IMR-90 (cell line): ENCODE results near the gene PERM1. TPM values are rescaled to one million over a fixed set of nuclear protein-coding genes. Genes with fewer than 3 reads are reported as not detected.

Experiments used
- ATAC-seq: fragments of 200-7000 bp; cut with Tn5 transposase; 2 replicates; pipeline ENCODE4 v1.9.1; 2020; ENCODE audit warnings: low read depth, mild to moderate bottlenecking, moderate library complexity
- BruUV-seq: library from RNA; stranded (reverse); fragments of 400-500 nt; replicated peaks from 2 replicates; lab custom pipeline; 2021; lab: Mats Ljungman, UMichigan
- CTCF ChIA-PET: fragments of 300-600 bp; formaldehyde crosslinking; extraction: SDS; loops from one replicate; lab custom pipeline; 2021; ENCODE audit warnings: antibody characterized with exemption; lab: Yijun Ruan, JAX
- POLR2A ChIA-PET: fragments of 300-600 bp; sonication (Branson Sonifier 250); formaldehyde crosslinking; loops from one replicate; lab custom pipeline; 2022; ENCODE audit warnings: antibody characterized with exemption; ENCODE audit not compliant: unreplicated experiment; lab: Charles Lee
- DNase-seq: peaks from one replicate; pipeline ENCODE4 v3.0.0; 2013
- H2AFZ ChIP-seq: replicated peaks from 2 replicates; pipeline ENCODE3; 2013; ENCODE audit warnings: low read length, mild to moderate bottlenecking; ENCODE audit not compliant: poor library complexity
- H2AK5ac ChIP-seq: 2 replicates; pipeline ENCODE4 v1.6.1; 2013; ENCODE audit warnings: low read depth, low read length, inconsistent platforms
- H2AK9ac ChIP-seq: replicated peaks from 2 replicates; pipeline ENCODE3; 2013; ENCODE audit warnings: mild to moderate bottlenecking, low read depth, low read length, moderate library complexity; ENCODE audit not compliant: poor library complexity
- H2BK120ac ChIP-seq: 2 replicates; pipeline ENCODE4 v1.6.1; 2013; ENCODE audit warnings: low read depth, low read length, inconsistent platforms
- H2BK15ac ChIP-seq: 3 replicates; pipeline ENCODE4 v1.6.1; 2013; ENCODE audit warnings: low read depth, low read length, inconsistent platforms
- H2BK20ac ChIP-seq: 2 replicates; pipeline ENCODE4 v1.6.1; 2013; ENCODE audit warnings: low read depth, mild to moderate bottlenecking, inconsistent platforms, low read length, moderate library complexity
- H2BK5ac ChIP-seq: 2 replicates; pipeline ENCODE4 v1.6.1; 2013; ENCODE audit warnings: mild to moderate bottlenecking, low read depth, low read length, inconsistent platforms; ENCODE audit not compliant: poor library complexity, severe bottlenecking
- H3K14ac ChIP-seq: replicated peaks from 2 replicates; pipeline ENCODE4 v1.6.1; 2013; ENCODE audit warnings: low read depth, low read length, inconsistent platforms
- H3K18ac ChIP-seq: 2 replicates; pipeline ENCODE4 v1.6.1; 2013; ENCODE audit warnings: low read depth, low read length, control low read depth
- H3K23ac ChIP-seq: 2 replicates; pipeline ENCODE4 v1.6.1; 2013; ENCODE audit warnings: low read depth, low read length, inconsistent platforms
- H3K27ac ChIP-seq: 2 replicates; pipeline ENCODE4 v1.5.1; 2013; ENCODE audit warnings: mild to moderate bottlenecking, control low read depth, low read length; ENCODE audit not compliant: insufficient read depth
- H3K27me3 ChIP-seq: 2 replicates; pipeline ENCODE4 v1.6.1; 2013; ENCODE audit warnings: low read length; ENCODE audit not compliant: control insufficient read depth, insufficient read depth
- H3K36me3 ChIP-seq: 2 replicates; pipeline ENCODE4 v1.6.1; 2013; ENCODE audit warnings: low read length, mixed read lengths; ENCODE audit not compliant: control insufficient read depth, insufficient read depth
- H3K4ac ChIP-seq: 2 replicates; pipeline ENCODE4 v1.6.1; 2013; ENCODE audit warnings: low read depth, low read length, inconsistent platforms
- H3K4me1 ChIP-seq: 2 replicates; pipeline ENCODE4 v1.6.1; 2013; ENCODE audit warnings: low read length, mixed read lengths; ENCODE audit not compliant: control insufficient read depth, insufficient read depth
- H3K4me2 ChIP-seq: 2 replicates; pipeline ENCODE4 v1.6.1; 2013; ENCODE audit warnings: low read depth, mild to moderate bottlenecking, control low read depth, low read length, moderate library complexity
- H3K4me3 ChIP-seq: 2 replicates; pipeline ENCODE4 v1.5.1; 2013; ENCODE audit warnings: low read depth, mild to moderate bottlenecking, control low read depth, low read length, moderate library complexity; ENCODE audit not compliant: insufficient read depth
- H3K56ac ChIP-seq: 2 replicates; pipeline ENCODE4 v1.6.1; 2013; ENCODE audit warnings: low read length, inconsistent platforms; ENCODE audit not compliant: insufficient read depth; ENCODE audit errors: extremely low read depth
- H3K79me1 ChIP-seq, 2 experiments: 2 replicates each; pipeline ENCODE4 v1.6.1; 2013; ENCODE audit warnings: low read length in 2 of 2, inconsistent platforms in 1 of 2, low read depth in 1 of 2
- H3K9ac ChIP-seq: 2 replicates; pipeline ENCODE4 v1.6.1; 2013; ENCODE audit warnings: low read depth, low read length, control low read depth
- H3K9me1 ChIP-seq: 2 replicates; pipeline ENCODE4 v1.6.1; 2013; ENCODE audit warnings: low read length, inconsistent platforms; ENCODE audit not compliant: insufficient read depth
- H3K9me3 ChIP-seq: 2 replicates; pipeline ENCODE4 v1.6.1; 2013; ENCODE audit warnings: low read length; ENCODE audit not compliant: control insufficient read depth, insufficient read depth
- H4K20me1 ChIP-seq: 2 replicates; pipeline ENCODE4 v1.6.1; 2013; ENCODE audit warnings: low read length, inconsistent platforms; ENCODE audit not compliant: insufficient read depth
- H4K5ac ChIP-seq: 2 replicates; pipeline ENCODE4 v1.6.1; 2013; ENCODE audit warnings: mild to moderate bottlenecking, low read depth, low read length, control low read depth
- H4K8ac ChIP-seq, 2 experiments: 2 replicates each; pipeline ENCODE4 v1.6.1; 2013; ENCODE audit warnings: low read depth in 2 of 2, low read length in 2 of 2, control low read depth in 1 of 2, inconsistent platforms in 1 of 2
- H4K91ac ChIP-seq: 2 replicates; pipeline ENCODE4 v1.6.1; 2013; ENCODE audit warnings: low read depth, low read length, inconsistent platforms; ENCODE audit not compliant: insufficient read depth
- BHLHE40 ChIP-seq: fragments of 150-350 bp; IDR thresholded peaks from 2 replicates; pipeline ENCODE4 v1.6.1; 2016; ENCODE audit warnings: mild to moderate bottlenecking, low read depth, low read length
- CEBPB ChIP-seq: IDR thresholded peaks from 2 replicates; pipeline ENCODE4 v1.6.1; 2012; ENCODE audit warnings: low read depth, low read length, improper control_type of control experiment
- CHD1 ChIP-seq: IDR thresholded peaks from 2 replicates; pipeline ENCODE4 v1.6.1; 2012; ENCODE audit warnings: low read depth, low read length, improper control_type of control experiment
- CTCF ChIP-seq: conservative IDR thresholded peaks from 2 replicates; pipeline ENCODE4 v1.5.1; 2012; ENCODE audit warnings: mild to moderate bottlenecking, low read depth, low read length, improper control_type of control experiment
- ELK1 ChIP-seq: fragments of 150-350 bp; IDR thresholded peaks from 2 replicates; pipeline ENCODE4 v1.6.1; 2016; ENCODE audit warnings: low read depth, mild to moderate bottlenecking, low read length, moderate library complexity, borderline replicate concordance
- FOS ChIP-seq: fragments of 150-350 bp; IDR thresholded peaks from 2 replicates; pipeline ENCODE4 v1.6.1; 2016; ENCODE audit warnings: low read depth, low read length
- MAFK ChIP-seq: IDR thresholded peaks from 2 replicates; pipeline ENCODE4 v1.6.1; 2012; ENCODE audit warnings: low read depth, low read length, improper control_type of control experiment
- MAZ ChIP-seq: IDR thresholded peaks from 2 replicates; pipeline ENCODE4 v1.6.1; 2012; ENCODE audit warnings: low read depth, mild to moderate bottlenecking, low read length, improper control_type of control experiment, moderate library complexity, borderline replicate concordance
- MXI1 ChIP-seq: IDR thresholded peaks from 2 replicates; pipeline ENCODE4 v1.6.1; 2012; ENCODE audit warnings: low read depth, mild to moderate bottlenecking, low read length, moderate library complexity, borderline replicate concordance
- NFE2L2 ChIP-seq: fragments of 150-350 bp; IDR thresholded peaks from 2 replicates; pipeline ENCODE4 v1.6.1; 2016; ENCODE audit warnings: low read depth, mild to moderate bottlenecking, low read length
- POLR2A ChIP-seq: IDR thresholded peaks from 2 replicates; pipeline ENCODE4 v1.6.1; 2012; ENCODE audit warnings: mild to moderate bottlenecking, low read depth, low read length
- RAD21 ChIP-seq: IDR thresholded peaks from 2 replicates; pipeline ENCODE4 v1.6.1; 2012; ENCODE audit warnings: low read length, improper control_type of control experiment
- RCOR1 ChIP-seq: IDR thresholded peaks from 2 replicates; pipeline ENCODE4 v1.6.1; 2012; ENCODE audit warnings: mild to moderate bottlenecking, low read length, improper control_type of control experiment; ENCODE audit not compliant: insufficient replicate concordance
- RFX5 ChIP-seq: IDR thresholded peaks from 2 replicates; pipeline ENCODE4 v1.8.0; 2012; ENCODE audit warnings: low read depth, mild to moderate bottlenecking, low read length, moderate library complexity
- SMC3 ChIP-seq: fragments of 150-350 bp; IDR thresholded peaks from 2 replicates; pipeline ENCODE4 v1.6.1; 2016; ENCODE audit warnings: low read depth, mild to moderate bottlenecking, antibody characterized with exemption, low read length, moderate library complexity
- USF2 ChIP-seq: fragments of 150-350 bp; IDR thresholded peaks from 2 replicates; pipeline ENCODE4 v1.6.1; 2017; ENCODE audit warnings: mild to moderate bottlenecking, antibody characterized with exemption, low read length, low read depth
- WGBS, 2 experiments: methylation state at CpG; one replicate each; pipeline versions ENCODE4 v1.1.5 to v1.1.7; 2013; ENCODE audit warnings: missing lambda C conversion rate in 2 of 2; ENCODE audit not compliant: insufficient read length in 1 of 2; ENCODE audit errors: extremely low coverage in 2 of 2; 5-methylcytosine and 5-hydroxymethylcytosine counted together
- dilution Hi-C: fragments of 300-500 bp; cut with HindIII; formaldehyde crosslinking; loops from one replicate; pipeline ENCODE4 v1.14.3; 2018; ENCODE audit warnings: low sequenced_read_pairs; ENCODE audit not compliant: unreplicated experiment
- in situ Hi-C: fragments of 300-500 bp; cut with MboI; formaldehyde crosslinking; loops from 3 replicates; pipeline ENCODE4 v1.14.3; 2019; ENCODE audit warnings: low sequenced_read_pairs, inconsistent platforms, mixed read lengths
- intact Hi-C: fragments of 100-400 bp; cut with micrococcal nuclease; formaldehyde crosslinking; loops from 2 replicates; pipeline ENCODE4 v1.10.0; 2022
- polyA plus RNA-seq, 3 experiments: library from polyadenylated mRNA; depleted of rRNA; stranded (reverse); fragments of >200 nt; gene quantifications; 2 replicates each; pipeline ENCODE4 v1.2.3, GENCODE V29; 2012; ENCODE audit warnings: low replicate concordance in 1 of 3
- total RNA-seq: library from RNA; depleted of rRNA; stranded (reverse); fragments of >200 nt; gene quantifications from 2 replicates; pipeline ENCODE4 v1.2.3, GENCODE V29; 2012

Gene PERM1
- total and polyA plus RNA-seq, 2 of the 4 experiments (the other 2 are of a cell fraction): not detected

- POLR2A ChIA-PET: no interaction called here
- H3K9me1 ChIP-seq: no peaks in the 10 kb centered on the region
- H3K4me1 ChIP-seq: 0 out of 2 replicates have a peak, but pooled peaks cover 2% of the 10 kb centered on the region
- no peak for TF ChIP-seq RAD21
- TF ChIP-seq MAFK: no peak
- no peak for TF ChIP-seq FOS
- TF ChIP-seq CTCF: no peak
- TF ChIP-seq BHLHE40: no peak
- TF ChIP-seq MXI1: no peak
- TF ChIP-seq RCOR1: no peak
- TF ChIP-seq MAZ: no peak
- TF ChIP-seq NFE2L2: no peak
- TF ChIP-seq CHD1: no peak
- TF ChIP-seq ELK1: no peak
- no peak for TF ChIP-seq USF2
- no peak for TF ChIP-seq RFX5
- TF ChIP-seq SMC3: no peak
- TF ChIP-seq CEBPB: no peak
- TF ChIP-seq POLR2A: no peak
- no peak for DNase-seq
- CTCF ChIA-PET: no interaction called here
- H3K27ac ChIP-seq: no peak overlapping the region
- ATAC-seq: no peak
- H3K14ac ChIP-seq: no peak overlapping the region
- no peak overlapping the region for H2BK120ac ChIP-seq
- H4K20me1 ChIP-seq: no peaks in the 10 kb centered on the region; the same call in 1 of the 2 replicates
- no peak overlapping the region for H4K8ac ChIP-seq
- no peak overlapping the region for H3K4me2 ChIP-seq
- no peak overlapping the region for H2BK20ac ChIP-seq
- no peak overlapping the region for H3K18ac ChIP-seq
- H2BK5ac ChIP-seq: no peak overlapping the region
- H3K56ac ChIP-seq: no peak overlapping the region
- peaks cover 5% of the 10 kb centered on the region; the same call in 1 of the 2 replicates for H3K27me3 ChIP-seq
- no peak overlapping the region for H4K91ac ChIP-seq
- dilution Hi-C loops (no loop called here), in situ Hi-C loops (no loop called here), intact Hi-C loops (loop anchor here (5.0 kb wide), 2 partner anchors 77 to 253 kb away; partner anchors contain the start of genes B3GALT6 and SDF4)
- H2AK5ac ChIP-seq: no peak overlapping the region
- H3K4ac ChIP-seq: no peak overlapping the region
- H4K5ac ChIP-seq: no peak overlapping the region
- H3K79me1 ChIP-seq: no peaks in the 10 kb centered on the region
- H3K9me3 ChIP-seq: no peaks in the 10 kb centered on the region
- no peak overlapping the region for H3K23ac ChIP-seq
- WGBS, 2 experiments: 85% methylated on average over 7 of the region's 9 CpGs; no CpG with 5 or more reads in 1 of the 2 experiments
- H3K36me3 ChIP-seq: no peaks in the 10 kb centered on the region
- BruUV-seq: no TSS peak
- no peak overlapping the region for H2AK9ac ChIP-seq
- no peak overlapping the region for H3K4me3 ChIP-seq
- no peak overlapping the region for H2AFZ ChIP-seq
- no peak overlapping the region for H3K9ac ChIP-seq
- no peak overlapping the region for H2BK15ac ChIP-seq
Measured at GRCh38 chr1:979744-980072, 2.2 kb downstream of the PERM1 start.
